Lower lobe of right lung (tissue), 2 donors: ENCODE results near the gene VWA8. TPM values are rescaled to one million over a fixed set of nuclear protein-coding genes. Genes with fewer than 3 reads are reported as not detected.

ENCODE experiments used
- ATAC-seq, 2 donors: fragments of 200-7000 bp; cut with Tn5 transposase; one replicate each; pipeline ENCODE4 v1.9.1; 2020 to 2022; ENCODE audit warnings: mild to moderate bottlenecking in 2 of 2, moderate library complexity in 2 of 2
- DNase-seq: peaks from one replicate; pipeline ENCODE4 v3.0.0-alpha.2; 2020
- H3K27ac ChIP-seq: fragments of 200-600 bp; one replicate; pipeline ENCODE4 v1.8.0; 2022
- H3K27me3 ChIP-seq: fragments of 200-600 bp; one replicate; pipeline ENCODE4 v1.8.0; 2022; ENCODE audit warnings: low read depth
- H3K36me3 ChIP-seq: fragments of 200-600 bp; one replicate; pipeline ENCODE4 v1.8.0; 2022; ENCODE audit warnings: mild to moderate bottlenecking
- H3K4me1 ChIP-seq: fragments of 200-600 bp; one replicate; pipeline ENCODE4 v1.8.0; 2022
- H3K4me3 ChIP-seq: fragments of 200-600 bp; one replicate; pipeline ENCODE4 v1.8.0; 2022; ENCODE audit warnings: mild to moderate bottlenecking
- H3K9me3 ChIP-seq: fragments of 200-600 bp; one replicate; pipeline ENCODE4 v1.8.0; 2022
- intact Hi-C: fragments of 100-400 bp; cut with DNase I; formaldehyde crosslinking; loops from one replicate; pipeline ENCODE4 v1.11.0; 2022
- total RNA-seq: library from RNA; stranded (reverse); fragmentation: NEBNext Ultra II Directional; extraction: Animal tissue kit (Norgen Biotek cat#: 25700); gene quantifications from one replicate; pipeline ENCODE4 v1.2.1, GENCODE V29; 2021
- TF ChIP-seq, protein P1 (sequence below): fragments of 200-600 bp; IDR thresholded peaks from one replicate; pipeline ENCODE4 v1.8.0; 2022; ENCODE audit warnings: antibody characterized with exemption, mild to moderate bottlenecking
- donor health status: DM: no; HTN: yes; CAD: no; lungs with severe emphysema.

Gene VWA8
- total RNA-seq, 1 donor from 2014 or later, result 18.2 TPM

DNA sequence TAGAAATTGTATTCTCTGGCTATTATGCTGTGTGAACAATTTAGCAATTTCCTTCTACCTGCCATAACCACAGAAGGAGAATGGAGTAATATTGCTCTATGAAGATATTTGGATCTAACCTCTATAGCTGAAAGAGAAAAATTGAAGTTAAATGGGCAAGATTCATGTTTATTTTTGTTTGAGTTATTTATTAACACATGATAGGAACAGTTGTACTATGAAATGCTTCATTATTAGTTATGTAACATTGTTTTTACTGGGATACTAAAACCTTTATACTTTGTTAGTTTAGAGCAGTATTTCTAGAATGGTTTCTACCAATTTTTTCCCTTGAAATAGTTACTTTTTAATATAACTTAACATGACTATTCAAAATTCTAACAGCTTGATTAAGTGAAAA, 27.3 kb upstream of the VWA8 start:
- no peaks in the 10 kb centered on the region for H3K36me3 ChIP-seq
- H3K4me3 ChIP-seq, result no peak overlapping the region
- H3K27me3 ChIP-seq, result no peaks in the 10 kb centered on the region
- H3K9me3 ChIP-seq, result no peaks in the 10 kb centered on the region
- DNase-seq, result no peak
- H3K4me1 ChIP-seq, result no peaks in the 10 kb centered on the region
- ATAC-seq, result no peak
- TF ChIP-seq, protein P1, sequence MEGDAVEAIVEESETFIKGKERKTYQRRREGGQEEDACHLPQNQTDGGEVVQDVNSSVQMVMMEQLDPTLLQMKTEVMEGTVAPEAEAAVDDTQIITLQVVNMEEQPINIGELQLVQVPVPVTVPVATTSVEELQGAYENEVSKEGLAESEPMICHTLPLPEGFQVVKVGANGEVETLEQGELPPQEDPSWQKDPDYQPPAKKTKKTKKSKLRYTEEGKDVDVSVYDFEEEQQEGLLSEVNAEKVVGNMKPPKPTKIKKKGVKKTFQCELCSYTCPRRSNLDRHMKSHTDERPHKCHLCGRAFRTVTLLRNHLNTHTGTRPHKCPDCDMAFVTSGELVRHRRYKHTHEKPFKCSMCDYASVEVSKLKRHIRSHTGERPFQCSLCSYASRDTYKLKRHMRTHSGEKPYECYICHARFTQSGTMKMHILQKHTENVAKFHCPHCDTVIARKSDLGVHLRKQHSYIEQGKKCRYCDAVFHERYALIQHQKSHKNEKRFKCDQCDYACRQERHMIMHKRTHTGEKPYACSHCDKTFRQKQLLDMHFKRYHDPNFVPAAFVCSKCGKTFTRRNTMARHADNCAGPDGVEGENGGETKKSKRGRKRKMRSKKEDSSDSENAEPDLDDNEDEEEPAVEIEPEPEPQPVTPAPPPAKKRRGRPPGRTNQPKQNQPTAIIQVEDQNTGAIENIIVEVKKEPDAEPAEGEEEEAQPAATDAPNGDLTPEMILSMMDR, result no peak
- intact Hi-C loops, result no loop called here
- H3K27ac ChIP-seq, result no peak overlapping the region

DNA sequence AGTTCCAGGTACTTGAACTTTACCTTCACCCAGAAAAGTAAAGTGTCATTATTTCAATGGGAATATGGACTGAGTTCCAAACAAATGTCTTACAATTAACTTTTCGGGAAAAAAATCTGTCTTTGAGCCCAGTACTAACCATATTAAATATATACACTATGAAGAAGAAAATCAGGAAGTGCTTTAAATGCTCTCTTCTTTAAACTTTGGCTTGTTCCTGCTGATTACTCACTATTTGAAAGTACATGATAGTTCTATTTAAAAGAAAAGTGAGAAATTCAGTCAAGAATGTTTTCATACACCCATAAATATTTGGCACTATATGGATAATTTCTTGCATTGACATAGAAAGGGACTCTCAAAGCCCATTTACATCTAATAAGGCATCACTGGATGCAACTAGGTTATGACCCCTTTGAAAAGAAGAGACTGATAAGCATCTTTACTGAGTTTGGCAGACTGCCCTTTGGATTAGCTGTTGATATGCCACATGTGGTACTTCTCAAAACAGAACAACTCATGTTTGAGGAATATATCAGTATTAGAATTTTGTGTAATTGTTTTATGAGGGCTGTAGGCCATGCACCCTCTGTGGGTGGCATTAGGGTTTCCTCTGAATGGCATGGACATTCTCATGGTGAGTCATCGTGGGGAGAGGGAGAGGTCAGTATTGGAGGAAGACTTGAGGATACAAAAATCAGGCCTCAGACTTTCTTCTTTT, 25.0 kb upstream of the VWA8 start:
- H3K4me1 ChIP-seq, result no peaks in the 10 kb centered on the region
- TF ChIP-seq, protein P1, result no peak
- H3K4me3 ChIP-seq, result no peak overlapping the region
- intact Hi-C loops, result no loop called here
- no peaks in the 10 kb centered on the region for H3K36me3 ChIP-seq
- no peak for ATAC-seq
- DNase-seq, result no peak
- no peaks in the 10 kb centered on the region for H3K9me3 ChIP-seq
- H3K27ac ChIP-seq, result no peak overlapping the region
- H3K27me3 ChIP-seq, result no peaks in the 10 kb centered on the region

DNA sequence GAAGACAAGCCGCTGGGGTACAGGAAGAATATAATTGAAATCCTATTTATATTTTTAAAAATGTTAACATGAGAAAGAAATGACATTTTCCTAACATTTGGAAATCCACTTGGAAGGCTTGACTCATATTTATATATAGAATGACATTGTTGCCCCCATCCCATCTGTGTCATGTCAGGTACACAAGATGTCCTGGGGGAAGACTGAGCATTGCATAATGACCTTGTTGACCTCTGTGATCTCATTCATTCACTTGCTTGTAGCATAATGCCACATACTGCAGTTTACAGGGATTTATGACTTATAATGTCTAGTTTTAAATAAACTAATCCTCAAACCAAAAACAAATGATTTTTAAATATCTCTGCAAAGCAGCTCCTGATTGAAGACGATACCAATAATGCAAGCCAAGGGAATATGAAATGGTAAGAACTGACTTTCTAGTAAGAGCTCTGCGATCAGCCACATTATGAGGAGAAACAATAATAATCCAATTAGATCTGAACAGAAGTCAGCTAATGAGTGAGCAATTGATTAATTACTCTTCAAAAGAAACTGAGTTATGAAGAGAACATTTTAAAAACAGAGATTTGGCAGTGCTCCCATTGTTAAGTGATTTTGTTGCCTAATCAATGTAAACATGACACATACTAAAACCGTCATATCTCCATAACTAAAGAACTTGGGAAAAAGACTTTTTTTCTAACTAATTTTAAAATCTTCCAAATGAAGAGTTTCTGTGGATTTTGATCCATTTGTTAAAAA, 21.2 kb upstream of the VWA8 start:
- Histone ChIP-seq H3K27me3 (no peaks in the 10 kb centered on the region), H3K4me3 (no peak overlapping the region), H3K9me3 (no peaks in the 10 kb centered on the region), H3K27ac (no peak overlapping the region), H3K36me3 (no peaks in the 10 kb centered on the region), H3K4me1 (no peaks in the 10 kb centered on the region)
- no peak for ATAC-seq
- no peak for DNase-seq
- TF ChIP-seq, protein P1, result no peak
- intact Hi-C loops, result no loop called here

DNA sequence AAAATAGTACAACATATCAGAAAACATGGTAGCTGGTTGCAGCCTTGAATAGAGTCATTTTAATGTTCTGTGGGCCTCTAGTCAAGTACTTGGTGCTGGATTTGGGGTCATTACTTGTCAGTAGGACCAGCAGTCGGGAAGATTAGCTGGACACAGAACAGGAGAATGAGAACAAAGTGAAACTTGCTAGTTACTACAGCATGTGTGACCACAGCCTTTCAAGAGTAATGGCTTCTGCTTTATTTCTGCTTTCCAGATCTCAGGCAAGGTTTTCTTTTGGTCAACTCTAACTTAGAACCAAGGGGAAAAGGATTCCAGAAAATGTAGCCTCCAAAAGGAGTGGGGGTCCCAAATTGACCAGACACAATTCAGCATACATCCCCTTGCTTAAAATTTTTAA, 17.1 kb upstream of the VWA8 start:
- TF ChIP-seq, protein P1, result no peak

DNA sequence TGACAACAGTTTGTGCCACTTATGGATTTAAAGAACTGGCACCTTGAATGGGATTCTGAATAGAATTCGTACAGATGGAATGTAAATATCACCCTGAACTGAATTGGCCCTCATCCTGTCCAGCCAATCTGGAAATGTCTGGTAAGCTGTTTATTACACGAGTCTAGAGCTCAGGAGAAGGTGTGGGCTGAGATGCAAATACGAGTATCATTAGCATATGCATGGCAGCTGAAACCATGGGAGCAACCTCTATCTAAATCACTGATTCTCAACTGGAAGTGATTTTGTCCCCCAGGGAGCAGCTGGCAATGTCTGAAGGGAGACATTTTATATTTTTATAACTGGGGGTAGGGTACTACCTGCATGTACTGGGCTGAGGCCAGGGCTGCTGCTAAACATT, 15.6 kb upstream of the VWA8 start:
- no peak for ATAC-seq
- Histone ChIP-seq H3K9me3 (no peaks in the 10 kb centered on the region), H3K4me3 (no peak overlapping the region), H3K27ac (no peak overlapping the region), H3K4me1 (no peaks in the 10 kb centered on the region), H3K27me3 (no peaks in the 10 kb centered on the region), H3K36me3 (no peaks in the 10 kb centered on the region)
- TF ChIP-seq, protein P1, result no peak
- no peak for DNase-seq
- intact Hi-C loops, result no loop called here

More for the DNA sequence above, 17.1 kb upstream of the VWA8 start:
- DNase-seq (no peak), ATAC-seq (no peak)
- Histone ChIP-seq H3K4me3 (no peak overlapping the region), H3K27me3 (no peaks in the 10 kb centered on the region), H3K36me3 (no peaks in the 10 kb centered on the region), H3K9me3 (no peaks in the 10 kb centered on the region), H3K4me1 (no peaks in the 10 kb centered on the region), H3K27ac (no peak overlapping the region)
- intact Hi-C loops, result no loop called here
